HG02678 (cell line): Measurements from ENCODE around the gene SOX5.
"Not testable (repeated sequence)": the region's sequence is repeated elsewhere in the genome, so short reads cannot be mapped to it uniquely, and the experiment has no call there.

Experiments used
- ATAC-seq: cut with Tn5 transposase; IDR thresholded peaks from one replicate; pipeline ENCODE4 v1.9.1; 2021; ENCODE audit warnings: mild to moderate bottlenecking, moderate library complexity; ENCODE audit not compliant: unreplicated experiment

SOX5 gene

DNA sequence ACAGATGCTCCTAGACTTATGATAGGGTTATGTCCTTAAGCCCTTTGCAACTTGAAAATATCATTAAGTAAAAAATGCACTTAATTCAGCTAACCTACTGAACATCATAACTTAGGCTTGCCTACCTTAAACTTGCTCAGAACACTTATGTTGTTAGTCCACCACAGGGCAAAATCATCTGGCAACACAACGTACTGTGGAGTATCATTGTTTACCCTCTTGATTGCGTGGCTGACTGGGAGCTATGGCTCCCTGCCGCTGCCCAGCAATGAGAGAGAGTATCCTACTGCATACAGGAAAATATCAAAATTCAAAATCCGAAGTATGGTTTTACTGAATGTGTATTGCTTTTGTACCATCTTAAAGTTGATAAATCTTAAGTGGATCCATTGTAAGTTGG lies 105.5 kb downstream of the SOX5 start:
- ATAC-seq = no peak

GRCh38 chr12:23834076-23834475 lies 115.4 kb downstream of the SOX5 start:
- ATAC-seq = no peak

- no peak for ATAC-seq
Observed at GRCh38 chr12:23831739-23832138, 117.7 kb downstream of the SOX5 start.

- no peak for ATAC-seq
Observed at GRCh38 chr12:23830210-23830609, 119.3 kb downstream of the SOX5 start.

GRCh38 chr12:23827353-23827752 lies 122.1 kb downstream of the SOX5 start:
- peak; percentile 55 for ATAC-seq

- ATAC-seq = not testable (repeated sequence)
Observed at GRCh38 chr12:23825124-23825523, 124.3 kb downstream of the SOX5 start.

GRCh38 chr12:23824358-23824757 lies 125.1 kb downstream of the SOX5 start:
- ATAC-seq = no peak

DNA sequence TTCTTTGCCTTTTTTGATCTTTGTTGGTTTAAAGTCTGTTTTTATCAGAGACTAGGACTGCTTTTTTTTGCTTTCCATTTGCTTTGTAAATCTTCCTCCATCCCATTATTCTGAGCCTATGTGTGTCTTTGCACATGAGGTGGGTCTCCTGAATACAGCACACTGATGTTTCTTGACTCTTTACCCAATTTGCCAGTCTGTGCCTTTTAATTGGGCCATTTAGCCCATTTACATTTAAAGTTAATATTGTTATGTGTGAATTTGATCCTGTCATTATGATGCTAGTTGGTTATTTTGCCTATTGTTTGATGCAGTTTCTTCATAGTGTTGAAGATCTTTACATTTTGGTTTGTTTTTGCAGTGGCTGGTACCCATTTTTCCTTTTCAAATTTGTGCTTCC lies 126.6 kb downstream of the SOX5 start:
- ATAC-seq = not testable (repeated sequence)

GRCh38 chr12:23817345-23817744 lies 132.1 kb downstream of the SOX5 start:
- no peak for ATAC-seq

DNA sequence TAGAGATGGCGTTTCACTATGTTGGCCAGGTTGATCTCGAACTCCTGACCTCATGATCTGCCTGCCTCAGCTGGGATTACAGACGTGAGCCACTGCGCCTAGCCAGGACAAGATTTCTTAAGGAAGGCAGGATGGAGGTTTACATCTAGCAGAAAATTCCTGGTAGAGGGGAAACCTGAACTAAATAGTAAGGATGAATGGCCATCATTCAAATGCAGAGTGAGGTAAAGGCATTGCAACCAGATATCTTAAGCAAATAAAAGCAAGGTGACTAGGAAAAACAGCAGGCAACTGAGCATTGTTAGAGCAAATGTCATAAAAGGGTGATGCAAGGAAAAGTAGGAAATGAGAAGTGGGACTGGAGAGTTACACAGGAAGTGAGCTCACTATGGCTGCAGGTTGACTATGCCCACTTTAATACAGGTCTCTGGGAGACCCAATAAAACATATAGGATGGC lies 133.0 kb downstream of the SOX5 start:
- no peak for ATAC-seq

- no peak for ATAC-seq
Observed at GRCh38 chr12:23815810-23816209, 133.7 kb downstream of the SOX5 start.

DNA sequence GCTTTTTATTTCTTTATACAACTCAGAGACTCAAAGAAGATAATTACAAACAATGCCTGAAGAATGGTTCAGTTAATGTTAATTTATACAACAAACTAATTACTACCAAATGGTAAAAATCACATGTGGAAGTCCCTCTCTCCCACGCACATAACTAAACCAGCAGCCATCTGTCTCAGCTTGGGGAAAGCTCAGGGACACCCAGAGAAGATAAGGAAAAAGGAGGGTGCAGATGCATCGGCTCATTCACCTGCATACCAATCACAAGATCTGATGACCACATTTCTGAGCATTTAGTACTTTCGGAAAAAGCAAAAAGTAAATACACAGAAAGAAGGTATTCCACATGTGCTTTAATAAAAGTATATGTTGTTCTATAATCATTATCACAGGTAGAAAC lies 136.3 kb downstream of the SOX5 start:
- ATAC-seq = no peak

GRCh38 chr12:23810329-23810902 lies 139.1 kb downstream of the SOX5 start:
- ATAC-seq = no peak

- no peak for ATAC-seq
Observed at GRCh38 chr12:23803540-23803939, 145.9 kb downstream of the SOX5 start.

DNA sequence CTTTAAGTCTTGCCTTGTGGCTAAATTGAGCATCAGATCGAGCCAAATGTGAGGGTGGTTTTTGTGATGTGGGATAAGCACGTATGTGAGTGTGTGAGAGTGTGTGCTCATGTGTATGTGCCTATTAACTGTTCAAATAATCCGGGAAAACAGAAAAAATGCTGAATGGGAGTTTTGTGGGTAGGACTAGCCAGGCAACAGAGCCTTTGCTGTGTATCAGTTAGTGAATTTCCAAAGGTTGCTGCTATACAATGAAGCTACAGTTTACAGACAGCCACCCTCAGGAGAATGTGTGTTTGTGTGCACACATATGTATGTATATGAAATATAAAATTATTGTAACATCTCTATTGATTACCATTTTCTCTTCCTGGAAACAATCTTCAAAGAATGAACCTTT lies 154.0 kb downstream of the SOX5 start:
- no peak for ATAC-seq

GRCh38 chr12:23781118-23781517 lies 168.4 kb downstream of the SOX5 start:
- ATAC-seq = no peak

DNA sequence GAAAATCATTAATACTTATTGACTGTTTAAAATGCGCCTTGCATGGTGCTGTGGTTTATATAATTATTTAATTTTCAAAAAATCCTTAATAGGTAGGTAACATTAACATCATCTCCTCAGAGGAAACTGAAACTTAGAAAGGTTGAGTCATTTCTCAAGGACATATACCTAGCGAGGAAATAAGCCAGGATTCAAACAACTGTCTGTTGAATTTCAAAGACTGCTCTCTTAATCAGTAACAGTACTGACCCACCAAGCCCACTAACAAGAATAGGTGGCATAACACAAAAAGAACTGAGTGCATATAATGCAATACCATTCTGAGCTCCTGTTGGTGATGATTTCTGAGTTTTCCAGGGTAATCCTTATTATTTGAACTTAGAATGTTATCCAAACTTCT lies 174.3 kb downstream of the SOX5 start:
- no peak for ATAC-seq

DNA sequence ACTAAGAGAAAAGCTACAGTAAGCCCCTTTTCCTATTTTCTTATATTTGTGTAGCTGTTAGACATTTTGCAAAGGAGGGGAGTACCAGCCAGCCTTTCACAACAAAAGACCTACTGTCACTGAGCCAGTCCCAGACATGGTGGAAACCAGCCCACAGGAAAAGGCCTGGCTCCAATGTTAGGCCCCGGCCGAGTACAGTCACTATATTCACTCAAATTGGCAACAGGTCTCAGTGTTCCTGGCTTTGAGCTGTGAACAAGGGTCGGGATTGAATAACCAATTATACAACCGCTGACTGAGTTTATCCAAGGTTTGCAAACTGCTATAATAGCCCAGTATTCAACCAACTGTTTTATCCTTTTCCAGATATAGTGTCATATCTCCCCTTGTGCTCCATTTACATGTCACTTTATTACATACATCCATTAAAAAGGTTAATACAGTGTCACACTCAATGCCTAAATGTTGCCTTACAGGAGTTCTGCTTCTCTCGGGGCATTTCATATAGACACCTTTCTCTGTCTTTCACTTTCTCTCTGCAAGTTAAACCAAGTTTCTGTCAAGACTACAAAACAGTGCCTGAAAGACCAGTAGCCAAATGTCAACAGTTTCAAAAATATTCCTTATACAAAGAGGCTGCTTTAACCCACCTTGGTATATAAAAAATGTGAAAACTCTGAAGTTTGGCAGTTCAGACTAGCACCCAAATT lies 178.1 kb downstream of the SOX5 start:
- ATAC-seq = no peak

DNA sequence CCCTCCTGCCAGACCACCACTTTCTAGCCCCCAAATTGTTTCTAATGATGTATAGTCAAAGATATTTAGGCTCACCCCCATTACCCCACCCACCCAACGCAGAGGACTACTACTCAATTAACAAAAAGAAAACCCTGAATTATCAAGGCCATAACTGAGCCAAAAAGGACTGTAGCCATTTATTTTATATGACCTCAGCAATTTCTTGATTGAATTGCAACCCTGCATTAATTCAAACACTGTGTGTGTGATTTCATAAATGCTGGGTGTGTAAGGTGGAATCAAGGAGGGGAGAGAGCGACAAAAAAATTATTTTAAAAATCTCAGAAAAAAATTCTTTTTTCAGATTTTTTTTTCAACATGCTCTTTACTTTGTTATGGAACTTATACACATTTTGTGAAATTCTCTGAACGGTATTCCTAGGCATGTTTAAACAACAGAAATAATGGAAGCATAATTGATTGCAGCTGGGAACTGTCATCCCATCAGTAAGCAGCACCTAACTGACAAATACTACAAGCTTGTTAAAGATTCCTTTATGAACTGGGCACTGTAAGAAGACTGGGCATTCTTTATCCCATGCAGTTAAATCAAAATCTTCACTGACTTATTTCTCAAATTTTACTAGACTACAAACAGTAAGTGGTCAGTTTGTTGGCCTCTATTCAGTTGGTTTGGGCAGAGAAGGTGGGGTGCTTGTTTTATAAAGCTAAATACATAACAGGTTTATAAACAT lies 179.1 kb downstream of the SOX5 start:
- ATAC-seq = no peak

GRCh38 chr12:23767834-23768233 lies 181.6 kb downstream of the SOX5 start:
- ATAC-seq = no peak

DNA sequence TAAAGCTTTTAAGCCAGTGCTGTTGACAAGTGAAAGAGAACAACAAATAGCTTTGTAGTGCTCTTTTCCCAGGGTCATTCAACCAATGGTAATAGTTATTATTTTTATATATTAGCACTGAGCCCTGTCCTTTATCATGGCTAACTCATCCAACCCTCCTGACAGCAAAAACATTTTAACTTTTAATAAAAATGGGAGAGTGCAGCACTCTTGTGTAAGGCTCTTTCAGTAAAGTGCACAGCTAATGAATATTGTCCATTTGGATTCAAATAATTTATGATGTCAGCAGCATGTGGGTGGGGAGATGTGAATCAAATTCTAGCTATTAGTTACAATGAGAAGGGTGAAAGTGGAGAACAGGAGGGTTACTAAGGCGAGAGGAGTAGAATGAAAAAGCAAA lies 185.7 kb downstream of the SOX5 start:
- ATAC-seq = no peak

- ATAC-seq = no peak
Observed at GRCh38 chr12:23760495-23760894, 189.0 kb downstream of the SOX5 start.
